ENCODE data around the gene ACSF3.

ACSF3 gene

GRCh38 chr16:89076159-89076558, 17.5 kb upstream of the ACSF3 start:
- TF ChIP-seq CTCF (IDR thresholded peaks at IDR 0.05; ENCODE audit: low read depth, low read length) = no peak
- H3K4me3 ChIP-seq (ENCODE audit: low read depth, low read length) = no peak overlapping the region

- H3K4me3 ChIP-seq (ENCODE audit: low read depth, low read length) = no peak overlapping the region
- no peak for TF ChIP-seq CTCF (IDR thresholded peaks at IDR 0.05; ENCODE audit: low read depth, low read length)
Measured at GRCh38 chr16:89077076-89077475, 16.6 kb upstream of the ACSF3 start.

- no peak for TF ChIP-seq CTCF (IDR thresholded peaks at IDR 0.05; ENCODE audit: low read depth, low read length)
- no peak overlapping the region for H3K4me3 ChIP-seq (ENCODE audit: low read depth, low read length)
Measured at GRCh38 chr16:89078172-89078571, 15.5 kb upstream of the ACSF3 start.

- TF ChIP-seq CTCF (IDR thresholded peaks at IDR 0.05; ENCODE audit: low read depth, low read length) = no peak
- no peak overlapping the region for H3K4me3 ChIP-seq (ENCODE audit: low read depth, low read length)
Measured at GRCh38 chr16:89079434-89079980, 14.1 kb upstream of the ACSF3 start.

- TF ChIP-seq CTCF (IDR thresholded peaks at IDR 0.05; ENCODE audit: low read depth, low read length) = no peak
- H3K4me3 ChIP-seq (ENCODE audit: low read depth, low read length) = no peak overlapping the region
Measured at GRCh38 chr16:89080196-89080853, 13.3 kb upstream of the ACSF3 start.

GRCh38 chr16:89081556-89081955, 12.1 kb upstream of the ACSF3 start:
- TF ChIP-seq CTCF (IDR thresholded peaks at IDR 0.05; ENCODE audit: low read depth, low read length) = no peak
- H3K4me3 ChIP-seq (ENCODE audit: low read depth, low read length) = no peak overlapping the region

- H3K4me3 ChIP-seq (ENCODE audit: low read depth, low read length) = no peak overlapping the region
- no peak for TF ChIP-seq CTCF (IDR thresholded peaks at IDR 0.05; ENCODE audit: low read depth, low read length)
Measured at GRCh38 chr16:89084411-89084810, 9.2 kb upstream of the ACSF3 start.
